K562 (cell line): ENCODE data around the gene ZNF77. TPM values are rescaled to one million over a fixed set of nuclear protein-coding genes. Genes with fewer than 3 reads are reported as not detected.

Experiments used
- ATF2 ChIP-seq: sonication (generic); formaldehyde crosslinking; IDR thresholded peaks from 2 replicates; pipeline ENCODE4 v1.8.1; 2022; ENCODE audit warnings: missing genetic modification reagents
- CBFA2T2 ChIP-seq: fragments of 450-650 bp; conservative IDR thresholded peaks from 2 replicates; pipeline ENCODE4 v1.6.1; 2017; ENCODE audit warnings: mild to moderate bottlenecking
- CSDE1 ChIP-seq, 2 experiments: fragments of 450-650 bp; IDR thresholded peaks; 2 replicates each; pipeline ENCODE4 v1.6.1; 2016; ENCODE audit warnings: mild to moderate bottlenecking in 1 of 2
- CTBP1 ChIP-seq: fragments of 450-650 bp; IDR thresholded peaks from 2 replicates; pipeline ENCODE4 v1.6.1; 2016; ENCODE audit warnings: borderline replicate concordance
- GABPB1 ChIP-seq: sonication (generic); formaldehyde crosslinking; IDR thresholded peaks from 2 replicates; pipeline ENCODE4 v1.8.0; 2022; ENCODE audit warnings: mild to moderate bottlenecking, missing genetic modification reagents
- HNRNPLL ChIP-seq: fragments of 200-400 bp; formaldehyde crosslinking; IDR thresholded peaks from 2 replicates; pipeline ENCODE4 v1.6.1; 2017; ENCODE audit warnings: low read length, low read depth, mild to moderate bottlenecking; ENCODE audit not compliant: poor library complexity, severe bottlenecking
- MAFF ChIP-seq: IDR thresholded peaks from 2 replicates; pipeline ENCODE4 v1.6.1; 2012; ENCODE audit warnings: low read length, improper control_type of control experiment
- MEF2D ChIP-seq: conservative IDR thresholded peaks from 2 replicates; pipeline ENCODE4 v1.6.1; 2016; ENCODE audit warnings: low read depth, missing genetic modification characterization, missing compliant biosample characterization
- NCOA2 ChIP-seq, 2 experiments: fragments of 450-650 bp; IDR thresholded peaks; 2 replicates each; pipeline ENCODE4 v1.6.1; 2018; ENCODE audit warnings: mild to moderate bottlenecking in 2 of 2, moderate library complexity in 1 of 2; ENCODE audit not compliant: partially characterized antibody in 2 of 2
- PREB ChIP-seq: sonication (generic); formaldehyde crosslinking; IDR thresholded peaks from 2 replicates; pipeline ENCODE4 v1.8.1; 2023; ENCODE audit warnings: mild to moderate bottlenecking, missing genetic modification reagents
- SNRNP70 ChIP-seq: fragments of 200-400 bp; formaldehyde crosslinking; optimal IDR thresholded peaks from 2 replicates; pipeline ENCODE3; 2017; ENCODE audit warnings: low read depth, low read length
- SP2 ChIP-seq: IDR thresholded peaks from 2 replicates; pipeline ENCODE4 v1.6.1; 2011; ENCODE audit warnings: mild to moderate bottlenecking, low read depth, low read length, moderate library complexity; ENCODE audit not compliant: poor library complexity, severe bottlenecking; ENCODE audit errors: extremely low read depth
- SRSF1 ChIP-seq: fragments of 200-400 bp; formaldehyde crosslinking; IDR thresholded peaks from 2 replicates; pipeline ENCODE4 v1.6.1; 2017; ENCODE audit warnings: mild to moderate bottlenecking, low read depth, low read length, moderate library complexity
- TARDBP ChIP-seq: fragments of 450-650 bp; IDR thresholded peaks from 2 replicates; pipeline ENCODE4 v1.6.1; 2016
- ZNF175 ChIP-seq: fragments of 200-800 bp; sonication (Bioruptor generic); IDR thresholded peaks from 2 replicates; pipeline ENCODE4 v1.6.1; 2016; ENCODE audit warnings: low read depth, mild to moderate bottlenecking, missing genetic modification characterization, missing compliant biosample characterization
- ZNF407 ChIP-seq: fragments of 450-650 bp; IDR thresholded peaks from 2 replicates; pipeline ENCODE4 v1.6.1; 2016; ENCODE audit warnings: low read depth
- ZNF707 ChIP-seq: fragments of 250-450 bp; sonication (Bioruptor Pico); conservative IDR thresholded peaks from 2 replicates; pipeline ENCODE4 v1.8.0; 2022; ENCODE audit warnings: inconsistent platforms, mild to moderate bottlenecking, moderate library complexity
- ZNF79 ChIP-seq: fragments of 250-450 bp; sonication (Bioruptor Pico); IDR thresholded peaks from 2 replicates; pipeline ENCODE4 v1.4.0; 2020; ENCODE audit warnings: low read depth, mild to moderate bottlenecking, moderate library complexity
- ZSCAN29 ChIP-seq: fragments of 450-650 bp; IDR thresholded peaks from 2 replicates; pipeline ENCODE4 v1.6.1; 2017
- polyA plus RNA-seq, 8 experiments: library from polyadenylated mRNA; depleted of rRNA in 4 of 8; stranded (reverse) in 5 of 8; unstranded in 3 of 8; fragments of >200 nt; fragmentation: Nextera tagmentation in 2 of 8; fragmentation: Illumina TruSeq in 1 of 8; extraction: Ambion mirVana in 2 of 8; extraction: Trizol in 1 of 8; gene quantifications; 2 replicates each; pipeline versions ENCODE4 v1.2.1 to v1.2.3, GENCODE V29; 2011 to 2014; ENCODE audit warnings: inconsistent platforms in 1 of 8, missing spikeins in 1 of 8
- total RNA-seq, 7 experiments: library from RNA; depleted of rRNA in 6 of 7; stranded (reverse); fragments of >200 nt in 6 of 7; fragmentation: Illumina TruSeq in 2 of 7; extraction: Trizol in 2 of 7; gene quantifications; 2 replicates each; pipeline versions ENCODE4 v1.2.1 to v1.2.3, GENCODE V29; 2011 to 2021; ENCODE audit warnings: low replicate concordance in 1 of 7

Gene ZNF77
- total and polyA plus RNA-seq, 9 of the 15 experiments (the other 6 are each of a cell fraction or from before 2014, with no cell fraction given) = 4.3 to 14.5 (median 7.7) TPM

GRCh38 chr19:2962018-2962670 lies 17.4 kb upstream of the ZNF77 start (continued):
- TF ChIP-seq ZNF407 = no peak
- TF ChIP-seq GABPB1 (CRISPR knock-in tag) = no peak
- peak; percentile 37; the same call in 1 of the 2 replicates for TF ChIP-seq ZNF79 (CRISPR knock-in tag)
- no peak for TF ChIP-seq PREB
- TF ChIP-seq SP2 = no peak
- peak; percentile 66; the same call in 1 of the 2 replicates for TF ChIP-seq ZNF175
- TF ChIP-seq MEF2D (tag) = peak; percentile 71
- peak; percentile 57; the same call in 1 of the 2 replicates for TF ChIP-seq ZNF707 (CRISPR knock-in tag)
- no peak for TF ChIP-seq CBFA2T2
- peak; percentile 88 for TF ChIP-seq TARDBP
- TF ChIP-seq CSDE1 (IDR thresholded peaks at IDR 0.05) = no peak; a peak in 1 of 4 replicates
- no peak for TF ChIP-seq MAFF
- no peak for TF ChIP-seq HNRNPLL
- TF ChIP-seq ATF2 = peak; percentile 98
- TF ChIP-seq SRSF1 = no peak
- no peak for TF ChIP-seq ZSCAN29
- no peak for TF ChIP-seq NCOA2 (IDR thresholded peaks at IDR 0.05; ENCODE audit: partially characterized antibody in 2 of 2)
- peak; percentile 62; the same call in 1 of the 2 replicates for TF ChIP-seq CTBP1
- TF ChIP-seq SNRNP70 = no peak
